GM23248 (cell line): ENCODE results near the gene PCNA.

Experiments used
- EZH2 ChIP-seq: fragments of 200-600 bp; sonication (generic); IDR thresholded peaks from 2 replicates; pipeline ENCODE4 v1.6.1; 2018; ENCODE audit warnings: antibody characterized with exemption, mild to moderate bottlenecking; ENCODE audit not compliant: insufficient read depth, poor library complexity, severe bottlenecking
- EZH2phosphoT487 ChIP-seq: fragments of 200-600 bp; sonication (generic); IDR thresholded peaks from 2 replicates; pipeline ENCODE4 v1.6.1; 2018; ENCODE audit warnings: antibody characterized with exemption, moderate library complexity, mild to moderate bottlenecking, low read depth; ENCODE audit not compliant: insufficient read depth

- TF ChIP-seq EZH2phosphoT487 (no peak), EZH2 (no peak)
These were observed 27.3 kb upstream of the PCNA start for GRCh38 chr20:5146871-5147592.
